Activated CD8-positive, alpha-beta T cell treated with anti-CD3 and anti-CD28 coated beads, Interleukin-2, amount 10 ng/mL, durations not matched to agents 7 days and 5 days (primary cell): ENCODE measurements around the gene FASTKD1. TPM values are rescaled to one million over a fixed set of nuclear protein-coding genes. Genes with fewer than 3 reads are reported as not detected.
"Not testable (repeated sequence)": the region's sequence is repeated elsewhere in the genome, so short reads cannot be mapped to it uniquely, and the experiment has no call there.

Experiments
- ATAC-seq: fragments of 150-1000 bp; cut with Tn5 transposase; one replicate; pipeline ENCODE4 v1.10.0; 2021; ENCODE audit warnings: moderate library complexity
- CTCF ChIA-PET: fragments of 350-600 bp; sonication (Branson Sonifier 250); formaldehyde crosslinking; loops from one replicate; lab custom pipeline; 2021; ENCODE audit warnings: antibody characterized with exemption; lab: Charles Lee
- POLR2A ChIA-PET: fragments of 350-600 bp; sonication (Branson Sonifier 250); formaldehyde crosslinking; loops from one replicate; lab custom pipeline; 2021; ENCODE audit warnings: antibody characterized with exemption; lab: Charles Lee
- DNase-seq: peaks from one replicate; pipeline ENCODE4 v3.0.0-alpha.2; 2020
- H3K27ac Mint-ChIP-seq: one replicate; pipeline ENCODE4 v1.8.0; 2021; ENCODE audit warnings: mild to moderate bottlenecking, mixed read lengths
- H3K27me3 Mint-ChIP-seq: one replicate; pipeline ENCODE4 v1.8.0; 2021; ENCODE audit warnings: low read depth, mixed read lengths
- H3K36me3 Mint-ChIP-seq: one replicate; pipeline ENCODE4 v1.8.0; 2021; ENCODE audit warnings: low read depth, mixed read lengths
- H3K4me1 Mint-ChIP-seq: one replicate; pipeline ENCODE4 v1.8.0; 2021; ENCODE audit warnings: low read depth, mixed read lengths
- H3K4me3 Mint-ChIP-seq: one replicate; pipeline ENCODE4 v1.8.0; 2021; ENCODE audit warnings: mild to moderate bottlenecking, mixed read lengths
- H3K9me3 Mint-ChIP-seq: one replicate; pipeline ENCODE4 v1.8.0; 2022; ENCODE audit warnings: mixed read lengths; ENCODE audit not compliant: insufficient read depth
- total RNA-seq, 2 experiments: library from RNA; stranded (reverse); gene quantifications; one replicate each; pipeline ENCODE4 v1.2.3, GENCODE V29; 2021

FASTKD1 gene
- total RNA-seq, 2 experiments from 2014 or later, result 42.1 to 52.0 TPM

- Mint-ChIP-seq H3K4me1 (peaks cover 38% of the 10 kb centered on the region), H3K4me3 (peak overlapping the region; percentile 99), H3K27ac (peak overlapping the region; percentile 100), H3K36me3 (peaks cover 42% of the 10 kb centered on the region), H3K27me3 (no peaks in the 10 kb centered on the region), H3K9me3 (peaks cover 14% of the 10 kb centered on the region)
- no peak for DNase-seq
- POLR2A ChIA-PET, result interaction anchor here (1.2 to 2.8 kb wide), 2 partner anchors 13 to 23 kb away, joined by 4 to 28 read pairs; partner anchors contain the start of gene FASTKD1
- CTCF ChIA-PET, result interaction anchor here (0.8 kb wide), 1 partner anchor 20 kb away, joined by 3 read pairs; no protein-coding TSS in a partner anchor
- ATAC-seq, result no peak
These were observed 12.0 kb upstream of the FASTKD1 start for GRCh38 chr2:169585673-169586072.

DNA sequence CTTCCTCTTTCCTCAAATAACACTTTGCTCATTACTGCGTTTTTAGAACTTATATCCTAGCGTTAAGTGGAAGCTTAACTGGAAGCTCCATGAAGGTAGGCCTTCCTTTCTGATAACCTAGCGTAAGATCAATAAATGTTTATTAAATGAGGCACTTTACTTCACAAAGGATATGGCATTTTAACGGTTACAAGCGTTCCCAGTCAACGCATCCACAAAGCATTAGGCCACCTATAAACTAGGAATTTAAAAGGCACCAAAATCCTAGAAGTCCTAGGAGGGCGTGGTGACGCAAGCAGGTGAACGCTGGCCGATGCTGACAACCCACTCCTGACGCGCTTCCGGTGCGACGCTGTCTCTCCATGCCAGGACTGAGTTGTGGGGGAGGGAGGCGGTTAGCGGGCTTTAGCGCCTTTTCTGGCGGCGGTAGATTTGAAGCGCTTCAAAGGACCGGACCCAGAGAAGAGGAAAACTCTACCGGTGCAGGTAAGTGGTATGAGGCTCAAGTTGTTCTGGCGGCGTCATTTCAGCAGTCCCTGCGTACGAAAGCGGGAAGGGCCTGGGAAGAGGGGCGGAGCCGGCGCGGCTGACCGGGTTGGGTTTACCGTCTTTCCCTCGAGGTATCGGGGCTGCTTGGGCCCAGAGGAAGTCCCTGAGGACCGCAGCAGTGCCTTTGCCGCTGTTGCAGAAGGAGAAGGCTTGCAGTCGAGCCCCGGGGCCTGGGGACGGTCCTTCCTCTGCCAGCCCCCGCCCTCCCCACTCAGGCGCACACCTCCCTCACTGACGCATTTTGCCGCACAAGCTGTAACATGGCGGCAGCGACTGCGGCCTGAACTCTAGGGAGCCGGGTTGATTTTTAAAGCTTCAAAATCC is 10.6 kb upstream of the FASTKD1 start, which contains the start of gene PPIG:
TSS of gene PPIG (plus strand) at position 347 of the 873 bp plus-strand sequence. CDS start 19,691 bp downstream, outside the sequence.
- H3K27ac Mint-ChIP-seq, result peak within 1 kb of the TSS; percentile 100
- H3K27me3 Mint-ChIP-seq, result no peaks in the 10 kb centered on the region
- peak; percentile 95 for ATAC-seq
- POLR2A ChIA-PET, result interaction anchor here (0.6 to 2.8 kb wide), 11 partner anchors 12 to 243 kb away, joined by 3 to 28 read pairs (median 4); partner anchors contain the start of genes BBS5, CFAP210, FASTKD1 and METTL5
- H3K4me1 Mint-ChIP-seq, result peaks cover 29% of the 10 kb centered on the region
- peak within 1 kb of the TSS; percentile 99 for H3K4me3 Mint-ChIP-seq
- CTCF ChIA-PET, result no interaction called here
- H3K9me3 Mint-ChIP-seq, result peaks cover 14% of the 10 kb centered on the region
- peak; percentile 92 for DNase-seq
- peaks cover 34% of the 10 kb centered on the region for H3K36me3 Mint-ChIP-seq

DNA sequence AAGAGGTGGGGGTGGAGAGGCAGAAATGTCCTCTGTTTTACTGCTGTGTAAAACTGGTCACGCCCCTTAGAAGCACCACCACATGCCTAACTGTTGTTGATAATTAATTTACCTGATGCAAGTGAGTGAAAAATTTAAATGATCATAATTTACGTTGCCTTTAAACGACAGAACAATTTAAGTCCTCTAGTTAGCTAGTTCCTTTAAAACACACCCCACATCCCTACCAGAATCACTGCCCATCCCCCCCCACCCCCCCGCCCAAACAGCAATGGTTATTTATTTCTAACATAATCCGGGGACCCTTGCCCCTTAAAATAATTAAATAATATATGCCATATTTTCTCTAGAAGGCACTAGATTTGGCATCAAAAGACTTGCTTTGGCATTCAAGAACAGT is 9.9 kb upstream of the FASTKD1 start:
- ATAC-seq (no peak), DNase-seq (no peak)
- Mint-ChIP-seq H3K27ac (peak overlapping the region; percentile 100), H3K4me1 (peaks cover 25% of the 10 kb centered on the region), H3K4me3 (peak overlapping the region; percentile 99), H3K9me3 (peaks cover 14% of the 10 kb centered on the region), H3K27me3 (peaks cover 4% of the 10 kb centered on the region), H3K36me3 (peaks cover 31% of the 10 kb centered on the region)
- ChIA-PET POLR2A (interaction anchor here (2.8 kb wide), 1 partner anchor 11 kb away, joined by 28 read pairs; the partner anchor contains the start of gene FASTKD1), CTCF (no interaction called here)

GRCh38 chr2:169582552-169583266 is 9.0 kb upstream of the FASTKD1 start:
- DNase-seq, H3K27me3 Mint-ChIP-seq, H3K27ac Mint-ChIP-seq, ATAC-seq, H3K4me3 Mint-ChIP-seq, POLR2A ChIA-PET: not testable (repeated sequence)
- Mint-ChIP-seq H3K4me1 (peaks cover 23% of the 10 kb centered on the region), H3K9me3 (peaks cover 14% of the 10 kb centered on the region), H3K36me3 (peaks cover 29% of the 10 kb centered on the region)
- CTCF ChIA-PET, result interaction anchor here (1.6 kb wide), 1 partner anchor 10 kb away, joined by 4 read pairs; no protein-coding TSS in a partner anchor

- H3K27me3 Mint-ChIP-seq, result peaks cover 7% of the 10 kb centered on the region
- DNase-seq (no peak), ATAC-seq (no peak)
- H3K9me3 Mint-ChIP-seq, result peaks cover 12% of the 10 kb centered on the region
- peaks cover 10% of the 10 kb centered on the region for H3K36me3 Mint-ChIP-seq
- H3K27ac Mint-ChIP-seq, result no peak overlapping the region
- ChIA-PET POLR2A (no interaction called here), CTCF (no interaction called here)
- no peak overlapping the region for H3K4me3 Mint-ChIP-seq
- H3K4me1 Mint-ChIP-seq, result peaks cover 4% of the 10 kb centered on the region
These were observed 5.4 kb upstream of the FASTKD1 start for GRCh38 chr2:169579044-169579443.

- H3K4me3 Mint-ChIP-seq, H3K27me3 Mint-ChIP-seq, H3K27ac Mint-ChIP-seq, H3K9me3 Mint-ChIP-seq, H3K36me3 Mint-ChIP-seq, DNase-seq, CTCF ChIA-PET, POLR2A ChIA-PET, ATAC-seq: not testable (repeated sequence)
- peaks cover 14% of the 10 kb centered on the region for H3K4me1 Mint-ChIP-seq
These were observed 1.6 kb upstream of the FASTKD1 start for GRCh38 chr2:169575264-169575663.

DNA sequence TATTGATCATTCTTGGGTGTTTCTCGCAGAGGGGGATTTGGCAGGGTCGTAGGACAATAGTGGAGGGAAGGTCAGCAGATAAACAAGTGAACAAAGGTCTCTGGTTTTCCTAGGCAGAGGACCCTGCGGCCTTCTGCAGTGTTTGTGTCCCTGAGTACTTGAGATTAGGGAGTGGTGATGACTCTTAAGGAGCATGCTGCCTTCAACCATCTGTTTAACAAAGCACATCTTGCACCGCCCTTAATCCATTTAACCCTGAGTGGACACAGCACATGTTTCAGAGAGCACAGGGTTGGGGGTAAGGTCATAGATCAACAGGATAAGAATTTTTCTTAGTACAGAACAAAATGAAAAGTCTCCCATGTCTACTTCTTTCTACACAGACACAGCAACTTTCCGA is 874 bp upstream of the FASTKD1 start:
- H3K4me3 Mint-ChIP-seq, H3K27me3 Mint-ChIP-seq, H3K36me3 Mint-ChIP-seq, H3K9me3 Mint-ChIP-seq, CTCF ChIA-PET, H3K27ac Mint-ChIP-seq, DNase-seq, ATAC-seq: not testable (repeated sequence)
- POLR2A ChIA-PET, result interaction anchor here (0.6 kb wide), 1 partner anchor 12 kb away, joined by 8 read pairs; no protein-coding TSS in a partner anchor
- H3K4me1 Mint-ChIP-seq, result peaks cover 20% of the 10 kb centered on the region

DNA sequence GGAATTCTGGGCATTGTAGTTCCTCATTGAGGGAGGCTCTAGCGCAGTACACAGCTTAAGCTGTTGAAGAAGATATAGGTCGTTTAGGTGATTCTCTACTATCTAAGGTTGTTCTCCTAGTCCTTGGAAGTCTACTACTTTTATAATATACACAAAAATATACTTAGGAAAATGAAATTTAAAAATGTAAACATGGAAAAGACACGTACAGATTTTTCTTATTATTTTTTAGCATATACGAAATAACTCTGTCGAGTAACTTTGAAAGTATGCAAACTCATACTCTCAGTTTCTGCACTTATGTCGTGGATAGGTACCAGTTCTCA is 272 bp upstream of the FASTKD1 start:
- no peak for ATAC-seq
- Mint-ChIP-seq H3K27ac (peak overlapping the region; percentile 88), H3K27me3 (peaks cover 7% of the 10 kb centered on the region), H3K4me1 (peaks cover 23% of the 10 kb centered on the region), H3K36me3 (peaks cover 13% of the 10 kb centered on the region), H3K4me3 (peak overlapping the region; percentile 99), H3K9me3 (no peaks in the 10 kb centered on the region)
- ChIA-PET CTCF (interaction anchor here (1.1 kb wide), 1 partner anchor 95 kb away, joined by 3 read pairs; the partner anchor contains the start of gene BBS5), POLR2A (interaction anchor here (0.8 to 3.8 kb wide), 2 partner anchors 11 to 105 kb away, joined by 3 to 28 read pairs; partner anchors contain the start of gene PPIG)
- DNase-seq, result no peak

DNA sequence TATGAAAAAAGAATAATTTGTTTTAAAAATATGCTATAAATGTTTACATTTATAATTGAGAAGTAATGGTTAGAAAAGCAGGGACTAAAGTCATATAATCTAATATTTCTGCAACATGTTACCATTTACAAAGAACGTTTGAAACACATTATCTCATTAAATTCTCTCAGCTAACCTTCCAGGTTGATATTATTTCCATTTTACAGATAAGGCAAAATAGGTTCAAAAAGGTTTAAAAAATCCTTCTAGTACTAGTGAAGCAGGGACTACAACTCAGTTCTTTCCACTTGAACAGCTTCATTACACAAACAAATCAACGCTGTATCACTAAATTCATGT is 875 bp downstream of the FASTKD1 start:
- POLR2A ChIA-PET, result interaction anchor here (1.1 to 3.8 kb wide), 2 partner anchors 12 to 20 kb away, joined by 3 to 28 read pairs; partner anchors contain the start of gene PPIG
- CTCF ChIA-PET, result interaction anchor here (1.1 to 1.8 kb wide), 6 partner anchors 9 to 221 kb away, joined by 3 to 4 read pairs (median 4); partner anchors contain the start of gene BBS5
- no peak for ATAC-seq

DNA sequence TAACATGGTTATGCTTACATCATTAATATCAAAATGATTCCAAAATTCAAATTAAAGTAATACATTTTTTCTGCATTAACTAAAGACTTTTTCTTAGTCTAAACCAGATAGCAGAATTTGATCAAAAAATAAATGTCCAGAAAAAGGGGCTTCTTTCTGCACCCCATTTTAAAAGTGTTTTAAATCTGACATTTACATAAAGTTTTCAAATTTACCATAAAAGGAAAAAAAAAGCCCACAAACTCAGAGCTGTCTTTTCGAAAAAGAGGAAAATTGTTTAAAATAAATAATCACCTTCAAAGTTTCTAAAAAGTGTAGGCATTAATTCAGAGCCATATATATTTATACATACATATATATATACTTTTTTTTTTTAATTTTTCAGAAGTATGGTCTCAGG is 1.5 kb downstream of the FASTKD1 start:
- CTCF ChIA-PET, result interaction anchor here (1.2 to 1.8 kb wide), 4 partner anchors 10 to 196 kb away, joined by 3 to 4 read pairs (median 4); no protein-coding TSS in a partner anchor
- H3K27me3 Mint-ChIP-seq, result no peaks in the 10 kb centered on the region
- no peak for DNase-seq
- POLR2A ChIA-PET, result interaction anchor here (0.6 to 3.8 kb wide), 3 partner anchors 13 to 20 kb away, joined by 3 to 28 read pairs (median 3); partner anchors contain the start of gene PPIG
- no peak overlapping the region for H3K4me3 Mint-ChIP-seq
- H3K9me3 Mint-ChIP-seq, result no peaks in the 10 kb centered on the region
- H3K36me3 Mint-ChIP-seq, result peaks cover 18% of the 10 kb centered on the region
- no peak overlapping the region for H3K27ac Mint-ChIP-seq
- H3K4me1 Mint-ChIP-seq, result peaks cover 24% of the 10 kb centered on the region
- no peak for ATAC-seq

More for the DNA sequence above, 875 bp downstream of the FASTKD1 start:
- Mint-ChIP-seq H3K27ac (peak overlapping the region; percentile 88), H3K9me3 (no peaks in the 10 kb centered on the region), H3K4me3 (peak overlapping the region; percentile 99), H3K4me1 (peaks cover 24% of the 10 kb centered on the region), H3K27me3 (peaks cover 3% of the 10 kb centered on the region), H3K36me3 (peaks cover 16% of the 10 kb centered on the region)
- no peak for DNase-seq

DNA sequence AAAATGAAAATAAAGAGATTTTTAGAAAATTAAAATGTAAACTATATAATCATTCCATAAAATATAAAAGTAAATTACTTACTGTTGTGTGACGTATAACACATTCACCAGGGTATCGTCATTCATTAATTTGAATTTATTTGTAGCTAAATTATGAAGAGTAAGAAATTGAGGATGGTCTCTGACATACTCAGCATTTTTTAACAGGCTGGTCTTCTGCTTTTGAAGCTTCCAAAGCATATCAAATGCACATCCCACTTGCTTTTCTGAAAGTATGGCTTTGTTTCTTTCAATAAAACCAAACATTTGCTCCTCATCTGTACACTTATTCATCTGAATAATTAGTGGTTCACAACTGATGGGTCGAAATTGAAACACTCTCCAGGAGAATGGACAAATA is 2.1 kb downstream of the FASTKD1 start:
- CTCF ChIA-PET, result interaction anchor here (1.2 to 1.8 kb wide), 4 partner anchors 10 to 196 kb away, joined by 3 to 4 read pairs (median 4); no protein-coding TSS in a partner anchor
- H3K4me3 Mint-ChIP-seq, result no peak overlapping the region
- peaks cover 24% of the 10 kb centered on the region for H3K4me1 Mint-ChIP-seq
- no peak for ATAC-seq
- DNase-seq, result no peak
- H3K27me3 Mint-ChIP-seq, result no peaks in the 10 kb centered on the region
- no peaks in the 10 kb centered on the region for H3K9me3 Mint-ChIP-seq
- POLR2A ChIA-PET, result interaction anchor here (0.6 to 3.8 kb wide), 2 partner anchors 13 to 20 kb away, joined by 3 to 28 read pairs; partner anchors contain the start of gene PPIG
- no peak overlapping the region for H3K27ac Mint-ChIP-seq
- peaks cover 18% of the 10 kb centered on the region for H3K36me3 Mint-ChIP-seq
